ENCODE results near the gene BAAT.
"Not testable (repeated sequence)": the region's sequence is repeated elsewhere in the genome, so short reads cannot be mapped to it uniquely, and the experiment has no call there.

Gene BAAT
- total RNA-seq: 0 to 0.31 (median 0.10) reads per million in 18 experiments

DNA sequence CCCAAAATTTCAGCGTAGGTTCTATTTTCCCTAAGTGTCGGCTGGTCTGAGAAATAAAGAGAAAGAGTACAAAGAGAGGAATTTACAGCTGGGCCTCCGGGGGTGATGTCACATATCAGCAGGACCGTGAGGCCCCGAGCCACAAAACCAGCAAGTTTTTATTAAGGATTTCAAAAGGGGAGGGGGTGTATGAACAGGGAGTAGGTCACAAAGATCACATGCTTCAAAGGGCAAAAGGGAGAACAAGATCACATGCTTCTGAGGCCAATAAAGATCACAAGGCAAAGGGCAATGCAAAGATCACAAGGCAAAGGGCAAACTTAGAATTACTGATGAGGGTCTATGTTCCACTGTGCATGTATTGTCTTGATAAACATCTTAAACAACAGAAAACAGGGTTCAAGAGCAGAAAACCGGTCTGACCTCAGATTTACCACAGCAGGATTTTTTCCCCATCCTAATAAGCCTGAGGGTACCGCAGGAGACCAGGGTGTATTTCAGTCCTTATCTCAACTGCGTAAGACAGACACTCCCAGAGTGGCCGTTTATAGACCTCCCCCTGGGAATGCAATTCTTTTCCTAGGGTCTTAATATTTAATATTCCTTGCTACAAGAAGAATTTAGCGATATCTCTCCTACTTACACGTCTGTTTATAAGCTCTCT lies at the start of gene BAAT:
TSS of gene BAAT (minus strand) at position 134 of the 664 bp plus-strand sequence. CDS start 13,602 bp downstream, outside the sequence.
- DNase-seq: not testable (repeated sequence)

DNA sequence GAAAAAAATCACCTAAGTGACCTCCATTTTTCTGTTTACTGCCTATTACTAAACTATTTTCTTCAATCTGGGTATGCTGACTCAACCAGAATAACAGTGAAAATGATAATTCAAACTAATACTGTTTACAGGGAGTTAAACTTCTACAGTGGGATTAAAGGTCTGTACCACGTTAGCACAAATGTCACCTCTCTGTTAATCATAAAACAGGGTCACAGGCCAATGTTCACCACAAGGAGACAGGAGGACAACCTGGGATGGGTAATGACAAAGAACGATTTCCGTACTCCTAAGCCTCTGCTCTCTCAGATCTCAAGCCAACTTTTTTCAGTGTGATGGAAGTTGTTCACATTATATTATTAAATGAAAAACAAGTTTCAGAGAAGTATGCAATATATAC lies 48.4 kb upstream of the BAAT start:
- no peak for DNase-seq

DNA sequence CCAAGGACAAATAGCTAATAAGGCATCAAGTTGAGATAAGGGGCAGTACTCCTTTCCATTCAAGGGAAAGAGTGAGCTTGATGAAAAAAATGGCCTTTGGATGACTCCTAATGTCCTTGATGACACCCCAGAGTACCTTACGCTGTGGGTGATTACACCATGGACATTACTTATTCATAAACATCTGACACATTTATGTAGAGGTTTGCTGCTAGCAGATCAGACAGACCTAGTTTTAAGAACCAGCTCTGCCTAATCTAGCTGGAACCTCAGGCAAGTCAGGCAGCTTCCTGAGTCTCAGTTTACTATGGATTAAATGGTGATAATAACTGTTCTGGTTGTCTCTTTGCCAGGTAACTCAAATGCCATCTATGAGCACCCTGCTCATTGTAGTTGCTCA lies 47.9 kb upstream of the BAAT start:
- DNase-seq: no peak

DNA sequence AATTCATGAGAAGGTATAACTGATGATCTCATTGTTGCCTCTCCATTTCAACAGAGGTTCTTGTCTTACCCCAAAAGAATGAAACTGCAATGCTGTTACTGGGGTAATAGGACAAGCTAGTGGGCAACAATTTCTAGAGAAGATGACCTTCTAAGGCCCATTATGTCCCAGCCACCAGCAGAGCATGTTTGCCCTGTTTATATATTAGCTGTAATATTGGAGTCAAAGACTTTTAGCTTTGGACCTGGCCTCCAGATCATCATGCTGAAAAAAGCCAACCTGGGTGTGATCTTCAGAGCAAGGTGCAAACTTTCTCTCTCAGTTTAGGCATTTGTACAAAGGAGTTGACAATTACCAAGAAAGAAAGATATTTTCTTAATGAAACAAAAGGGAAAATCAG lies 47.4 kb upstream of the BAAT start:
- no peak for DNase-seq

DNA sequence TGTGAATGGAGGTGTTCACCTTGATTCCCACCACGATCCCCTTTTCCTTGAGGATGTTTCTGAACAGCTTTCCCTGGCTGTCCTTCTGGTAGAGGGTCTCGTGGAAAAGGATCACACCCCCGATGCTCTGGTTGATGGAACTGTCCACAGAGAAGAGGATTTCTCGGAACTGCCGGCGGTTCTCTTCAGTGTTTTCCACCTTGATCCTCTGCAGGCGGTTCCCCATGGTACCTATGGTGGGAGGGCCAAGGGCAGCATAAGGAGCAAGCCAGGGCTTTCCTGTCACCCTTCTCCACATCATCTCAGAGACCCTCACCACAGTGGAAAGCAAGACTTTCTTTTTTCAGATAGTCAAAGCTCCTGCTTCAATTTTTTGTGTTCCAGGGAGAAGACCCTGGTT lies 44.9 kb upstream of the BAAT start:
- DNase-seq: no peak

DNA sequence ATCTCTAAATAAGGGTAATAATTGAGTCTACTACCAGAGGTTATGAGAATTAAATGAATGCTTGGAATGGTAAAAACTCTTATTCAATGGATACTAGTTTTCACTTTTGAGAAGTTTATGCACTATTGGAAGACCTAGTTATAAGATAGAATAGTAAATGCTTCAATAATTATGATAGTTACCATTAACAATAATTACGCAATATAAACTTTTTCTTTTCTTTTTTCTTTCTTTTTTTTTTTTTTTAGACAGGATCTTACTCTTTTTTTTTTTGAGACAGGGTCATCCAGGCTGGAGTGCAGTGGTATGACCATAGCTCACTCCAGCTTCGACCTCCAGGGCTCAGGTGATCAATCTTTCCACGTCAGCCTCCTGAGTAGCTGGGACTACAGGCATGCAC lies 44.1 kb upstream of the BAAT start:
- DNase-seq: no peak

DNA sequence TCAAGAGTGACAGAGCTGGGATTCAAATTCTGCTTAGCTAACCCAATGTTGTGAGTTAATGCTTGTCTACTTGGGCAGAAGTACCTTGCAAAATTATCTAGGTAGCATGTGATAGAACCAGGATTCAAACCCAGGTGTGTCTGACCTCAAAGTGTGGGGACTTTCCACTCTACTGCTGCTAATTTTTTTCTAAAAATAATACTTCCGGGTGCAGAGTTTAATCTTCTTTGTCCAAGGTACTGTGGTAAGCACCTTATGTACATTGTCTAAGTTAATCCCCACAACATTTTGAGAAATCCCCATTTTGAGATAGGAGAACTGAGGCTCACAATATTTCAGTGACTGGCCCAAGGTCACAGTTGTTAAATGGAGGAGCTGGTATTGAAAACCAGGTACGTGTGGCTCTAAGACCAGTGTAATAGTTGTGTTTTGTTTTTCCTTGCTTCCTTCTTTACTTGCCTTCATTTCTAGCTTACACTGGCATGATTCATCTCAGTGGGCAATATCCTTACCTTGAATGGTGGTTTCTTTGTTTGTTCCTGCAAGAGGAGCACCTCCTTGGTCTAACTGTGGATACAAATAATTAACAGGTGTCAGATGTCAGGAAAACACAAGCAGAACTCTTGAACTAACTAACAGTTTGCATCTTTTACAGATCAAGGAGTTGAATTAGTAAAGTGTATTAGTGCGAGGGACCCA lies 43.3 kb upstream of the BAAT start:
- no peak for DNase-seq

DNA sequence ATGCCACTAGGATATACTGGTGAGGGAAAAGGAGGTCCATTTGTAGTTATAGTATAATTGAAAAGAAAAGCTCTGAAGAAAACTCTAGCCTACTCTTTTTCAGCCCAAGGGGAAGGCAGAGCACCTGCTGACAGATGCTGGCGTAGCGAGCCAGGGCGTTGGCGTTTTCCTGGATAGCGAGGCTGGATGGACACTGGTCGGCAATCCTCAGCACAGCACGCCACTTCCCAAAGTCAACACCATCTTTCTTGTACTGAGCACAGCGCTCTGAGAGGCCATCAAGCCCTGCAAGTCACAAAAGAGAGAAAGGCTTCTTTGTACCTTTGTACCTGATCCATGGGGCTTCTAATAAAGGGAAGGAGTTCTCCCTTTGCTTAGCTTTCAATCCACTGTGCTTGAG lies 42.6 kb upstream of the BAAT start:
- DNase-seq: no peak

DNA sequence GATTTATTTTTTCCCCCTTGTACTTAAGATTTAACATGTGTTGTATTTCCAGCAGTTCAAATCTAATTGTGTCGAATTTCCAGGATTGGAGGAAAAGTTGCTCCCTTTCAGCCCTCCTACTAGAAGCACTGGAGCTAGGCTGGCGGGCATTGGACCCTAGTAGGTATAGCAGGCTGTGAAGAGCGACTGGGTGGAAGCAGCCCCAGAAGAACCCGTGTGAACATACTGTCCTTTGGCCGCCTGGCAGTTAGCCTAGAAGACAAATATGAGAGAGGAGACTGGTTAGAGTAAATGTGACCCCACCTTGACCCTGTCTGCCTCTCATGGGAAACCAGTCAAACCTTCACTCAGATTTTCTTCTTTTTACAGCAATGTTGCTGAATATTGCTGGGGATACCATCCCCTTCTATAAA lies 36.9 kb upstream of the BAAT start:
- no peak for DNase-seq

DNA sequence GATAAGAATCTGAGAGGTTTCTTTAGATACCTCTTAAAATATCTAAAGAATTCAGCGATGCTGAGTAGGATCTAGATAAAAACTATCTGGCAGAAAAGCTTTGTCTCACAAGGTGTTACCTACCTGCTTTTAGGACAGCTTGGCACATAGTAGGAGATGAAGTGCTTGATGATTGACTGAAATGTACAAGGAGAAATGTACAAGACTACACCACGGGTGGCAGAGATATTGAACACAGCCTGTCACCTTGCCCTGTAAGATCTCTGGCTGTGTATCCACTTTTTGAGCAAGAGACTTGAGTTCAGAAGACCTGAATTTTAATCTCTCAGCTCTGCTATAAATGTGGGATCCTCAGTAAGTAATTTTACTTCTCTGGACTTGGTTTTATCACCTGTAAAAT lies 35.1 kb upstream of the BAAT start:
- no peak for DNase-seq

DNA sequence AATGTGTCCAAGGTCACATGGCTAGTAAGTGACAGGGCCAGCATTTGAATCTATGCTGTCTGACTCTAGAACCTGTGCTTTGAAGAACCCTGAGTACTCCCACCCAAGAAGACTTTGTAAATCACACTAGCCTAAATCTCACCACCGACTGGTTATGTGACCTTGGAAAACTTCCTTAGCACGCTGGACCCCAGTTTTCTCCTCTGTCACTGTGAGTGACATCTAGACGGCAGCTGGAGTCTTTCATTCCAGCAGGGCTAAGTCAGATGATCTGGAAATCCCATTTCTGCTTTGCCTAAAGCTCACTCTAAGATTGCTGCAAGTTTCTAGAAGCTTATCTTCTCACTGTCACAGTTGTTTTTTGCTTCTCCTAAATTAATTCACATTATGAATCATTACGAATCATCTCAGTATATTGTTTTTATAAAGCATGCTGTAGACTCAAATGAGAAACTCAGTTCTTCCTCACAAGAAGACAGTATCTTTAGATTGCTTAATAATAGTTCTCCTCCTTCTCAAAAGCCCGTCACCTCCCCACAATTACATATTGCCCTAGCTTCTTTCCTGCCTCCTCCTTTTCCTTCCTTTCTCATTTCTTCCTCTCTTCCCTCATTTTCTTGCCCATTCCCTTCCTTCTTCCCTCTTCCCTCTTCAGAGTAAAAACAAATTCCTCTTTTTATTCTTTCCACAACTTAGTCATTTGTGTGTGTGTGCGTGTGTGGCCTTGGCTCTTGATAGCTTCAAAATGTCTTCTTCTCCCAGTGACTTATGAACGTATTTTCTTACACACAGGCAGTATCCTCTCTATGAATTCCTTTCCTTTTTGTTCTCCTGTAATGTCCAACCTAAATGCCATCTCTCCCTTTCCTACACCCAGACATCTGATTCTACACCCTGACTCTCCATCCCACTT lies 34.0 kb upstream of the BAAT start:
- no peak for DNase-seq

DNA sequence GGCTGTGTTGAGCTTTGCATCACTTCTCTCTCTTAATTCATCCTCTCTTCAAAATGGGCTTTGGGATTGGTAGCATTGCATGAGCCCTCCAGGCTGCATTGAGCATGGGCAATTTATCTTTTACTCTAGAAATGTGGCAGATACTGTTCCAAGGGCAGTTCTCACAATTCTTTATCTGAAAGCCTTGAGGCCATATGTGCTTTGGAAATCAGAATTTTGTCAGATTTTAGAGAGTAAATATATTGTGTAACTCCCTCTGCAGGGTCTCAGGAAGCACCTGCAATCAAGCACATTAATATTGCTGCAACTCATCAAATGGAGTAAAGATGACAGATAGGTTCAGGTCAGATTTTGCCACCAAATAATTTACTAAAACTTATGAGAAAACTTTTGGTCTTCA lies 33.2 kb upstream of the BAAT start:
- no peak for DNase-seq

DNA sequence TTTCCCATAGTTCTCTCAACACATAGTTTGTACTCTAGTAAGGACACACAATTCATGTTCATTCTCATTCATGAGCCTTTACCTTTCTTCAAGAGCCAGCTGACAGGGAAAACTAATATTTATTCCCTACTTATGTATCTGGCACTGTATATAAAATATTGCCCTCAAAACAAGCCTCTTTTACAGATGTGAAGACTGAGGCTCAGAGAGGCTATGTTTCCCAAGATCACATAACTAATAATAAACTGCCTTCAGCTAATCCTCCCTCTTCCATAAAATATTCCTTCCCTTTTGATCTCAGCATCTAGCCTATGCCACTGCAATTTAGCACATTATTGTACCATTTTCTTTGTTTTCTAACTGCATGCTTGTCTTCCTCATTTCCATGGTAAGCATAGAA lies 32.6 kb upstream of the BAAT start:
- no peak for DNase-seq

DNA sequence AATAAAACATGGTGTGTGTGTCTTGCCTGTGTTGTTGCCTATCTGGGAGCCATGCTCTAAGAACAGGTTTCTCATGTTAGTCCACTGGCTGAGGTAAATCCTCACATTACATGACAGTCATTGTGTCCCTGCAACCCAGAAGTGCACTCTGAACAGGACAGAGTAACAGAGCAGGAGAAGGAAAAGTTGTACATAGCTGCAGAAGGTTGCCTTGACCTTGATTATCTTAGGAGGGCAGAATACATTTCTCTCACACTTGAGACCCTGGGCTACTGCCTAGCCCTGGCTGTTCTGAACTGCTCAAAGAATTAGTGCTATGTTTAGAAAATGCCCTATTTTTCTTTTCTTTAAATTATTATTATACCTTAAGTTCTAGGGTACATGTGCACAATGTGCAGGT lies 30.8 kb upstream of the BAAT start:
- DNase-seq: no peak

DNA sequence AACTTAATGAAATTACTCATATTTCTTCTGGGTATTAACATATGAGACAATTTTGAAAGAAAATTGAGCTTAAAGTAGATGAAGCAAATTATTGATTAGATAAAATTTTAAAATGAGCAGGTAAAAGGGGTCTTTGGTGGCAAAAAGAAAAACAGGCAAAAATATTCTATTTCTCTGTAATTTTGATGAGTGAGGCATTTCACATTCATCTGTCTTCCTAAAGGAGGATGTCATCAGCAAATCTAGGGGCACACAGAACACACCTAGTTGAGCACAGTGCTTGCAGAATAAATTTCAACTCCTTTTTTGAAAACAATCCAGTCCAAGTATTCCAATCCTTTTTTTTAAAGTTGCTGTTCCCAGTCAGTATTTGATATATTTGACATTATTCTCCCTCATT lies 30.0 kb upstream of the BAAT start:
- no peak for DNase-seq

DNA sequence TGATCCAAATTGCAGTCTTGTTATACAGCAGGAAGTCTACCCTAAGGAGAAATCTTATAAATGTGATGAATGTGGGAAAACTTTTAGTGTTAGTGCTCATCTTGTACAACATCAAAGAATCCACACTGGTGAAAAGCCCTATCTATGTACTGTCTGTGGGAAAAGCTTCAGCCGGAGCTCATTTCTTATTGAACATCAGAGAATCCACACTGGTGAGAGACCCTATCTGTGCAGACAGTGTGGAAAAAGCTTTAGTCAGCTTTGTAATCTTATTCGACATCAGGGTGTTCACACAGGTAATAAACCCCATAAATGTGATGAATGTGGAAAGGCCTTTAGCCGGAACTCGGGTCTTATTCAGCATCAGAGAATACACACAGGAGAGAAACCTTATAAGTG lies 24.3 kb upstream of the BAAT start:
- no peak for DNase-seq

DNA sequence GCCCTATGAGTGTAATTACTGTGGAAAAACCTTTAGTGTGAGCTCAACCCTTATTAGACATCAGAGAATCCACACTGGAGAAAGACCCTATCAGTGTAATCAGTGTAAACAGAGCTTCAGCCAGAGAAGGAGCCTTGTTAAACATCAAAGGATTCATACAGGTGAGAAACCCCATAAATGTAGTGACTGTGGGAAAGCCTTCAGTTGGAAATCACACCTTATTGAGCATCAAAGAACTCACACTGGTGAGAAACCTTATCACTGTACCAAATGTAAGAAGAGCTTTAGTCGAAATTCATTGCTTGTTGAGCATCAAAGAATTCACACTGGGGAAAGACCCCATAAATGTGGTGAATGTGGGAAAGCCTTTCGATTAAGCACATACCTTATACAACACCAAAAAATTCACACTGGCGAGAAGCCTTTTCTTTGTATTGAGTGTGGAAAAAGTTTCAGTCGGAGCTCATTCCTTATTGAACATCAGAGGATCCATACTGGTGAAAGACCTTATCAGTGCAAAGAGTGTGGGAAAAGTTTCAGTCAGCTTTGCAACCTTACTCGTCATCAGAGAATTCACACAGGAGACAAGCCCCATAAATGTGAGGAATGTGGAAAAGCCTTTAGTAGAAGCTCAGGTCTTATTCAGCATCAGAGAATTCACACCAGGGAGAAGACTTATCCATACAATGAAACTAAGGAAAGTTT lies 23.7 kb upstream of the BAAT start:
- DNase-seq: no peak

DNA sequence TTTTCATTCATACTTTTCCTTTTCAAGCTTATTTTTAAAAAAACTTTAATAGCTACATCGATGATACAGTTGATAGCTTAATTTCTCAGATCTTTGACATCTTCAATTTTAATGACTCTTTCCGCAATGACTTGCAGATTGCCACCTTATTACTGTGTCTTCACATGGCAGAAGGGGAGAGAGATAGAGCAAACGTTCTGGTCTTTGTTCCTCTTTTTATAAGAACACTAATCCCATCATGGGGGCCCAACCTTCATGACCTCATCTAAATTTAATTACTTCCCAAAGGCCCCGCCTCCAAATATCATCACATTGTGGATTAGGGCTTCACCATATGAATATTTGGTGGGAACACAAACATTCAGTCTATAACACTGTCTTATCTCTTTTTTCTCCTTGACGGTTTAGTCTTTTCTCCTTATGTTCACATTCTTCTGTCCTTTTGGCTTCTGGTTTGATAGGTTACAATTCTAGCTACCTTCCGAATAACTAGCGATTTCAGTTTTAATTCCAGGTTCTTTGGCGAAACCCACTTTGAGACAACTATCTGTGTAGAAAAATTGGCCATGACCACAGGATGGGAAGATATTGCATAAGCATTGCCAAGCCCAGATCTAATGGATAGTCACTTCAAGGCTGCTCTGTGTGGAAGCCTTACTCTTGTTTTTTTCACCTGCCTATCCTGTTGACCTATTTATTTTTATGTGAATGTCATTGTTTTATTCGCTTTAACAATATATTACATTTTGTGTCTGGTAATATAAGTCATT lies 18.9 kb upstream of the BAAT start:
- no peak for DNase-seq

DNA sequence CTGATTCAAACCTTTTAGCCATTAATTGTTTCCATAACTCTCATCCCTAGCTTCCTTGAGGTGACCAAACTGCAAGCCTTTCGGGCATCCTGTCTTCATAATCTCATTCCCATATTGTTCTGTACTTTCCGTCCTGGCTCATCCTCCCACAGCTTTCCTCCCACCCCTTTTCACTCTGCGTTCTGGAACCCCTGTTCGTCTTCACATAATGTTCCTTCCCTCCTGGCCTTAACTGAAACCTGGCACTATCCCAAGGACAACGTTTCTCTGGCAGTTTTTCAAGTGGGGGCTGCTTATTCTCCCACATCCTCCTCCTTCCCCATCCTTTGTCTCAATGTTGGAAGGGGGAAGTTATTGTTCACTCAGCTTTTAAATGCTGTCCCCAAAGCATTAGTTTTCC lies 15.3 kb upstream of the BAAT start:
- peak in 1 of 2 donors; percentile 17 for DNase-seq

DNA sequence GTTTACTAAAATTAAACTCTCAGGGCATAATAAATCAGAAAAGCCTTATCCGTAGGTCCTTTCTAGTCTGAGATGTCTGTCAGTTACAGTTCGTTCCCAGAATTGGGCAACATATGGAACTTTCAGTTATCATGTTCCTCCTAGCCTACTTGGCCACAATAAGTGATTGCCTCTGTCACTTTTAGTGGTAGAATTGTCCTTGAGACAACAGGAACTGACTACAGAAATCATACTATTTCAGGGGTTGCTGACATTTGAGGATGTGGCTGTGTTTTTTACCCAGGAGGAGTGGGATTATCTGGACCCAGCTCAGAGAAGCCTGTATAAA lies 14.8 kb upstream of the BAAT start:
- peak; percentile 48 to 54 for DNase-seq

DNA sequence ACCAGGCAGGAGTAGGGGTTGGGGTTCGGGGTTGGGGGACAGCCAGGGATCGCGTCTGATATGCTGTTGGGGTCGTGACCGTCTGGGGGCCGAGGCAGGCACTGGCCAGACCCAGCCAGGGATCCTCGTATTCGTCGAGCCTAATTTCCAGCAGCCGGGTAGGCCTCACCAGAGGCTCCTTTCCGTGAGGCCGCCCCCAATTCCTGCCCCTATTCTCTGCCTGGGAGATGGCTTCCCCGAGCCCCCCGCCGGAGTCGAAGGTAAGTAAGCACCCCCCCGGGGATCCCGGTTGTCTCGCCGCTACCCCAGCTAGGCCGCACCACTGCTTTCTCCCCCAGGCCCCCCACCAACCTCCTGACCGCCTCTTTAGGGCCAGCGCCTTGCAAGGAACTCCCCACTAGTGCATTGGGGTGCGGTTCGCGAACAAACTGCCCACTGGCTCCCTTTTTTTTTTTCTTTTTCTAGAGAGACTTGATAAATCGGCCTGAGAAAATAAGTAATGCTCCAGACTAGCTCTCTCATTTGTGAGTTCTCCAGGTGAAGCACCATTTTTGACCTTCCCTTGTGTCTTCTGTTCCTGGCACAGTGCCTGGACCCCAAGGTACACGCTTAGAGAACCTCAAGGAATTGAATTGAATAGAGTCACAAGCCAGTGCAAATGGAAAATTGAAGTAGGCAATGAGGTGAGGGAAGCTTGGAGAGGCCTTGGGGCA lies 14.3 kb upstream of the BAAT start:
- DNase-seq: peak; percentile 1 to 2
